Type B pancreatic cell (in vitro differentiated cells): Measurements from ENCODE around the gene PGAM5. TPM values are rescaled to one million over a fixed set of nuclear protein-coding genes. Genes with fewer than 3 reads are reported as not detected.
"Not testable (repeated sequence)": the region's sequence is repeated elsewhere in the genome, so short reads cannot be mapped to it uniquely, and the experiment has no call there.

Experiments
- DNase-seq: peaks from one replicate; pipeline ENCODE4 v3.0.0; 2021; ENCODE audit warnings: mixed read lengths; ENCODE audit not compliant: unreplicated experiment; ENCODE audit errors: extremely low spot score
- H3K27ac Mint-ChIP-seq: 2 replicates; pipeline ENCODE4 v1.8.0; 2021; ENCODE audit warnings: mild to moderate bottlenecking, mixed read lengths
- H3K27me3 Mint-ChIP-seq: 2 replicates; pipeline ENCODE4 v1.8.0; 2021; ENCODE audit warnings: mixed read lengths
- H3K36me3 Mint-ChIP-seq: 2 replicates; pipeline ENCODE4 v1.8.0; 2021; ENCODE audit warnings: mixed read lengths
- H3K4me1 Mint-ChIP-seq: one replicate; pipeline ENCODE4 v1.8.0; 2021; ENCODE audit warnings: mixed read lengths; ENCODE audit not compliant: unreplicated experiment
- H3K4me3 Mint-ChIP-seq: 2 replicates; pipeline ENCODE4 v1.8.0; 2021; ENCODE audit warnings: mild to moderate bottlenecking, mixed read lengths
- H3K9me3 Mint-ChIP-seq: 2 replicates; pipeline ENCODE4 v1.8.0; 2021; ENCODE audit warnings: mixed read lengths
- total RNA-seq: library from RNA; stranded (reverse); gene quantifications from 2 replicates; pipeline ENCODE4 v1.2.1, GENCODE V29; 2021; ENCODE audit warnings: low replicate concordance
- TF ChIP-seq, protein P1 (sequence below): fragments of 200-600 bp; sonication (generic); conservative IDR thresholded peaks from 2 replicates; pipeline ENCODE4 v1.5.0; 2021; ENCODE audit warnings: antibody characterized with exemption, mild to moderate bottlenecking

PGAM5 gene
- total RNA-seq, 1 donor from 2014 or later = 41.0 TPM

- TF ChIP-seq, protein P1, sequence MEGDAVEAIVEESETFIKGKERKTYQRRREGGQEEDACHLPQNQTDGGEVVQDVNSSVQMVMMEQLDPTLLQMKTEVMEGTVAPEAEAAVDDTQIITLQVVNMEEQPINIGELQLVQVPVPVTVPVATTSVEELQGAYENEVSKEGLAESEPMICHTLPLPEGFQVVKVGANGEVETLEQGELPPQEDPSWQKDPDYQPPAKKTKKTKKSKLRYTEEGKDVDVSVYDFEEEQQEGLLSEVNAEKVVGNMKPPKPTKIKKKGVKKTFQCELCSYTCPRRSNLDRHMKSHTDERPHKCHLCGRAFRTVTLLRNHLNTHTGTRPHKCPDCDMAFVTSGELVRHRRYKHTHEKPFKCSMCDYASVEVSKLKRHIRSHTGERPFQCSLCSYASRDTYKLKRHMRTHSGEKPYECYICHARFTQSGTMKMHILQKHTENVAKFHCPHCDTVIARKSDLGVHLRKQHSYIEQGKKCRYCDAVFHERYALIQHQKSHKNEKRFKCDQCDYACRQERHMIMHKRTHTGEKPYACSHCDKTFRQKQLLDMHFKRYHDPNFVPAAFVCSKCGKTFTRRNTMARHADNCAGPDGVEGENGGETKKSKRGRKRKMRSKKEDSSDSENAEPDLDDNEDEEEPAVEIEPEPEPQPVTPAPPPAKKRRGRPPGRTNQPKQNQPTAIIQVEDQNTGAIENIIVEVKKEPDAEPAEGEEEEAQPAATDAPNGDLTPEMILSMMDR = no peak
- H3K4me1 Mint-ChIP-seq = no peaks in the 10 kb centered on the region
- no peaks in the 10 kb centered on the region for H3K27me3 Mint-ChIP-seq
- H3K9me3 Mint-ChIP-seq = no peaks in the 10 kb centered on the region
- H3K36me3 Mint-ChIP-seq = peaks cover 19% of the 10 kb centered on the region
- no peak overlapping the region for H3K27ac Mint-ChIP-seq
- DNase-seq = no peak
- H3K4me3 Mint-ChIP-seq = no peak overlapping the region
Measured at GRCh38 chr12:132747395-132747794, 36.8 kb downstream of the PGAM5 start.

DNA sequence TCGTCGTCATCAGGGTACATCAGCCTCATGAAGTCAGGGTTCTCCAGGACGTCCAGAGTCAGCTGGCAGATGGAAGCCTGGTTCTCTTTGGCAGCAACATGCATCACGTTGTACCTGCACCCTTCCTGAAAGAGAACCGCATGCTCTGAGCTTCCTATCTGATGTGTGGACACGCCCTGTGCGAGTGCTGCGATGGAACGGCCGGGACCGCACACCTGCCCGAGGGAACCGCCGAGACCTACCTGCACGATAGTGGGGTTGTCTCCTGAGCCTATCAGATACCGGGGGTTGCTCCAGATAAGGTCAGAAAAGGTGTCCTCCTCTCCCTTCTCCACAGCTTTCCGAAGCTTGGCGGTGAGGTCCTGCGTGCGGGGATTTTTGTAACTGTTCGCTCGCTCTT, 37.3 kb downstream of the PGAM5 start:
- no peak for DNase-seq
- Mint-ChIP-seq H3K27me3 (no peaks in the 10 kb centered on the region), H3K36me3 (peaks cover 14% of the 10 kb centered on the region), H3K4me3 (no peak overlapping the region), H3K27ac (no peak overlapping the region), H3K4me1 (no peaks in the 10 kb centered on the region), H3K9me3 (no peaks in the 10 kb centered on the region)
- TF ChIP-seq, protein P1 = no peak

- Mint-ChIP-seq H3K36me3 (peaks cover 11% of the 10 kb centered on the region), H3K27ac (no peak overlapping the region), H3K4me3 (no peak overlapping the region), H3K4me1 (no peaks in the 10 kb centered on the region), H3K9me3 (no peaks in the 10 kb centered on the region), H3K27me3 (no peaks in the 10 kb centered on the region)
- TF ChIP-seq, protein P1 = no peak
- no peak for DNase-seq
Measured at GRCh38 chr12:132748319-132748718, 37.7 kb downstream of the PGAM5 start.

DNA sequence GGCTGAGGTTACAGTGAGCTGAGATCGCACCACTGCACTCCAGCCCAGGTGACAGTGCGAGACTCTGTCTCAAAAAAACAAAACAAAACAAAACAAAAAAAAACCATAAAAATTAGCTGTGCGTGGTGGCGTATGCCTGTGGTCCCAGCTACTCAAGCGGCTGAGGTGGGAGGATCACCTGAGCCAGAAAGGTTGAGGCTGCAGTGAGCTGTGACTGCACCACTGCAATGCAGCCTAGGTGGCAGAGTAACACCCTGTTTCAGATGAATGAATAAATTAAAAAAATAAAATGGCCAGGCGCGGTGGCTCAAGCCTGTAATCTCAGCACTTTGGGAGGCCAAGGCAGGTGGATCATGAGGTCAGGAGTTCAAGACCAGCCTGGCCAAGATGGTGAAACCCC, 43.0 kb downstream of the PGAM5 start:
- not testable (repeated sequence) for H3K27me3 Mint-ChIP-seq, H3K9me3 Mint-ChIP-seq, DNase-seq, H3K4me1 Mint-ChIP-seq, H3K4me3 Mint-ChIP-seq, H3K27ac Mint-ChIP-seq
- peaks cover 13% of the 10 kb centered on the region for H3K36me3 Mint-ChIP-seq

- no peak overlapping the region for H3K4me3 Mint-ChIP-seq
- peaks cover 13% of the 10 kb centered on the region for H3K36me3 Mint-ChIP-seq
- H3K9me3 Mint-ChIP-seq = no peaks in the 10 kb centered on the region
- no peaks in the 10 kb centered on the region for H3K4me1 Mint-ChIP-seq
- no peak for DNase-seq
- no peak overlapping the region for H3K27ac Mint-ChIP-seq
- TF ChIP-seq, protein P1 = no peak
- no peaks in the 10 kb centered on the region for H3K27me3 Mint-ChIP-seq
Measured at GRCh38 chr12:132754160-132754932, 43.7 kb downstream of the PGAM5 start.

DNA sequence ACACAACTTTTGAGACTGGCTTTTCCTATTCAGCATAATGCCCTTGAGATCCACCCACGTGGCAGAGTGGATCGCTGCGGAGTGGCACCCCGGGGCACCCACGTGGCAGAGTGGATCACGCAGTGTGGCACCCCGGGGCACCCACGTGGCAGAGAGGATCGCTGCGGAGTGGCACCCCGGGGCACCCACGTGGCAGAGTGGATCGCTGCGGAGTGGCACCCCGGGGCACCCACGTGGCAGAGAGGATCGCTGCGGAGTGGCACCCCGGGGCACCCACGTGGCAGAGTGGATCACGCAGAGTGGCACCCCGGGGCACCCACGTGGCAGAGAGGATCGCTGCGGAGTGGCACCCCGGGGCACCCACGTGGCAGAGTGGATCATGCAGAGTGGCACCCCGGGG, 48.2 kb downstream of the PGAM5 start:
- not testable (repeated sequence) for DNase-seq, H3K27me3 Mint-ChIP-seq, H3K27ac Mint-ChIP-seq, H3K9me3 Mint-ChIP-seq, H3K4me1 Mint-ChIP-seq, H3K4me3 Mint-ChIP-seq
- H3K36me3 Mint-ChIP-seq = peaks cover 18% of the 10 kb centered on the region
